Liver (tissue), 9 donors: ENCODE results near the gene FOXC2. TPM values are rescaled to one million over a fixed set of nuclear protein-coding genes. Genes with fewer than 3 reads are reported as not detected.

Experiments used
- DNase-seq: peaks from one replicate; pipeline ENCODE4 v3.0.0-alpha.2; 2017; ENCODE audit warnings: low spot score
- H3K27ac ChIP-seq, 2 donors: one replicate each; pipeline ENCODE4 v1.7.0; 2013; ENCODE audit warnings: inconsistent platforms in 2 of 2, low read length in 2 of 2, control low read depth in 1 of 2, low read depth in 1 of 2, mild to moderate bottlenecking in 1 of 2
- H3K27me3 ChIP-seq, 4 donors: one replicate each; pipeline versions ENCODE4 v1.6.1 to v1.7.0; 2013; ENCODE audit warnings: low read length in 3 of 4, inconsistent platforms in 1 of 4, mild to moderate bottlenecking in 1 of 4, moderate library complexity in 1 of 4; ENCODE audit not compliant: control insufficient read depth in 4 of 4, insufficient read depth in 4 of 4
- H3K36me3 ChIP-seq, 4 donors: one replicate each; pipeline versions ENCODE4 v1.6.1 to v1.7.0; 2013; ENCODE audit warnings: low read length in 3 of 4, mild to moderate bottlenecking in 3 of 4, low read depth in 1 of 4, moderate library complexity in 1 of 4; ENCODE audit not compliant: control insufficient read depth in 4 of 4, insufficient read depth in 3 of 4
- H3K4me1 ChIP-seq, 4 donors: one replicate each; pipeline versions ENCODE4 v1.6.1 to v1.7.0; 2013; ENCODE audit warnings: low read length in 3 of 4, mild to moderate bottlenecking in 3 of 4, moderate library complexity in 1 of 4; ENCODE audit not compliant: control insufficient read depth in 4 of 4, insufficient read depth in 4 of 4
- H3K4me3 ChIP-seq, 3 donors: one replicate each; pipeline versions ENCODE4 v1.6.1 to v1.7.0; 2013; ENCODE audit warnings: low read length in 3 of 3, control low read depth in 1 of 3, low read depth in 1 of 3, mild to moderate bottlenecking in 1 of 3
- H3K9ac ChIP-seq, 2 donors: one replicate each; pipeline ENCODE4 v1.7.0; 2013; ENCODE audit warnings: low read length in 2 of 2, mild to moderate bottlenecking in 2 of 2, moderate library complexity in 2 of 2, control low read depth in 1 of 2, low read depth in 1 of 2
- H3K9me3 ChIP-seq, 4 donors: one replicate each; pipeline versions ENCODE4 v1.6.1 to v1.7.0; 2013; ENCODE audit warnings: low read length in 3 of 4; ENCODE audit not compliant: control insufficient read depth in 4 of 4
- CTCF ChIP-seq: fragments of 150-350 bp; IDR thresholded peaks from 2 replicates; pipeline ENCODE4 v1.5.1; 2017; ENCODE audit warnings: improper control_type of control experiment, low read depth, low read length; ENCODE audit not compliant: missing input control
- EGR1 ChIP-seq, 2 donors: IDR thresholded peaks; 2 replicates each; pipeline ENCODE4 v1.6.1; 2016 to 2018; ENCODE audit warnings: antibody characterized with exemption in 2 of 2, low read depth in 2 of 2
- FOXA1 ChIP-seq: IDR thresholded peaks from 2 replicates; pipeline ENCODE4 v1.6.1; 2016; ENCODE audit warnings: antibody characterized with exemption
- FOXA2 ChIP-seq: IDR thresholded peaks from 2 replicates; pipeline ENCODE4 v1.6.1; 2016; ENCODE audit warnings: antibody characterized with exemption
- GABPA ChIP-seq, 2 donors: IDR thresholded peaks in 1 of 2; conservative IDR thresholded peaks in 1 of 2; 2 replicates each; pipeline ENCODE4 v1.6.1; 2016; ENCODE audit warnings: antibody characterized with exemption in 2 of 2, mild to moderate bottlenecking in 1 of 2, moderate library complexity in 1 of 2
- HNF4A ChIP-seq, 2 donors: conservative IDR thresholded peaks; 2 replicates each; pipeline ENCODE4 v1.6.1; 2016; ENCODE audit warnings: antibody characterized with exemption in 2 of 2, mild to moderate bottlenecking in 2 of 2
- HNF4G ChIP-seq: IDR thresholded peaks from 2 replicates; pipeline ENCODE4 v1.6.1; 2016; ENCODE audit warnings: antibody characterized with exemption
- JUND ChIP-seq, 2 donors: IDR thresholded peaks; 2 replicates each; pipeline ENCODE4 v1.6.1; 2016; ENCODE audit warnings: antibody characterized with exemption in 2 of 2
- NR2F2 ChIP-seq: IDR thresholded peaks from 2 replicates; pipeline ENCODE4 v1.6.1; 2016; ENCODE audit warnings: antibody characterized with exemption
- RAD21 ChIP-seq, 2 donors: IDR thresholded peaks; 2 replicates each; pipeline ENCODE4 v1.6.1; 2016; ENCODE audit warnings: antibody characterized with exemption in 2 of 2, mild to moderate bottlenecking in 2 of 2
- REST ChIP-seq: IDR thresholded peaks from 2 replicates; pipeline ENCODE4 v1.6.1; 2016; ENCODE audit warnings: antibody characterized with exemption, mild to moderate bottlenecking
- RXRA ChIP-seq, 2 donors: IDR thresholded peaks; 2 replicates each; pipeline ENCODE4 v1.6.1; 2017 to 2018; ENCODE audit warnings: antibody characterized with exemption in 2 of 2, mild to moderate bottlenecking in 1 of 2
- SP1 ChIP-seq: IDR thresholded peaks from 2 replicates; pipeline ENCODE4 v1.6.1; 2018; ENCODE audit warnings: antibody characterized with exemption, mild to moderate bottlenecking
- TAF1 ChIP-seq: conservative IDR thresholded peaks from 2 replicates; pipeline ENCODE4 v1.6.1; 2016; ENCODE audit warnings: antibody characterized with exemption, mild to moderate bottlenecking
- YY1 ChIP-seq: IDR thresholded peaks from 2 replicates; pipeline ENCODE4 v1.6.1; 2016; ENCODE audit warnings: antibody characterized with exemption, mild to moderate bottlenecking
- WGBS: extraction: QIAGEN DNeasy Blood & Tissue Kit; methylation state at CpG from one replicate; pipeline ENCODE4 v1.1.7; 2013; 5-methylcytosine and 5-hydroxymethylcytosine counted together
- polyA plus RNA-seq, 2 donors: library from polyadenylated mRNA; stranded (reverse) in 1 of 2; unstranded in 1 of 2; fragments of 200-250 nt in 1 of 2; fragments of >200 nt in 1 of 2; fragmentation: Nextera tagmentation in 1 of 2; extraction: Ambion mirVana in 1 of 2; gene quantifications; one replicate each; pipeline versions ENCODE4 v1.2.1 to v1.2.3, GENCODE V29; 2013 to 2015
- total RNA-seq, 2 donors: library from RNA; depleted of rRNA; stranded (reverse); fragments of >200 nt; gene quantifications; one replicate each; pipeline ENCODE4 v1.2.3, GENCODE V29; 2014
- TF ChIP-seq, protein P1 (sequence below): IDR thresholded peaks from 2 replicates; pipeline ENCODE4 v1.6.1; 2016; ENCODE audit warnings: antibody characterized with exemption
- TF ChIP-seq, protein P2 (sequence below): IDR thresholded peaks from 2 replicates; pipeline ENCODE4 v1.6.1; 2016; ENCODE audit warnings: antibody characterized with exemption
- TF ChIP-seq, protein P3 (sequence below): IDR thresholded peaks from 2 replicates; pipeline ENCODE4 v1.6.1; 2016; ENCODE audit warnings: antibody characterized with exemption
- donor health status: healthy.
- donor health status: healthy.
- donor health status: healthy.
- donor health status: healthy.
- donor health status: healthy.

The FOXC2 gene
- total and polyA plus RNA-seq, 4 donors, result 0.03 to 0.09 (median 0.08) TPM; not detected in 1

- TF ChIP-seq, protein P1, sequence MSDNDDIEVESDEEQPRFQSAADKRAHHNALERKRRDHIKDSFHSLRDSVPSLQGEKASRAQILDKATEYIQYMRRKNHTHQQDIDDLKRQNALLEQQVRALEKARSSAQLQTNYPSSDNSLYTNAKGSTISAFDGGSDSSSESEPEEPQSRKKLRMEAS, result no peak
These were observed 24.6 kb downstream of the FOXC2 start (continued) for GRCh38 chr16:86591270-86591669.

GRCh38 chr16:86593913-86594620 lies 27.4 kb downstream of the FOXC2 start:
- Histone ChIP-seq H3K4me3 (no peak overlapping the region), H3K27ac (no peak overlapping the region), H3K9me3 (no peaks in the 10 kb centered on the region), H3K9ac (no peak overlapping the region), H3K4me1 (no peaks in the 10 kb centered on the region), H3K27me3 (peaks cover 0 to 19% (median 0%) of the 10 kb centered on the region in 4 donors), H3K36me3 (no peaks in the 10 kb centered on the region)
- TF ChIP-seq SP1 (no peak), RXRA (IDR thresholded peaks at IDR 0.05) (no peak), HNF4A (conservative IDR thresholded peaks at IDR 0.05) (no peak), JUND (IDR thresholded peaks at IDR 0.05) (no peak), FOXA1 (no peak), TAF1 (no peak)
- TF ChIP-seq, protein P2, sequence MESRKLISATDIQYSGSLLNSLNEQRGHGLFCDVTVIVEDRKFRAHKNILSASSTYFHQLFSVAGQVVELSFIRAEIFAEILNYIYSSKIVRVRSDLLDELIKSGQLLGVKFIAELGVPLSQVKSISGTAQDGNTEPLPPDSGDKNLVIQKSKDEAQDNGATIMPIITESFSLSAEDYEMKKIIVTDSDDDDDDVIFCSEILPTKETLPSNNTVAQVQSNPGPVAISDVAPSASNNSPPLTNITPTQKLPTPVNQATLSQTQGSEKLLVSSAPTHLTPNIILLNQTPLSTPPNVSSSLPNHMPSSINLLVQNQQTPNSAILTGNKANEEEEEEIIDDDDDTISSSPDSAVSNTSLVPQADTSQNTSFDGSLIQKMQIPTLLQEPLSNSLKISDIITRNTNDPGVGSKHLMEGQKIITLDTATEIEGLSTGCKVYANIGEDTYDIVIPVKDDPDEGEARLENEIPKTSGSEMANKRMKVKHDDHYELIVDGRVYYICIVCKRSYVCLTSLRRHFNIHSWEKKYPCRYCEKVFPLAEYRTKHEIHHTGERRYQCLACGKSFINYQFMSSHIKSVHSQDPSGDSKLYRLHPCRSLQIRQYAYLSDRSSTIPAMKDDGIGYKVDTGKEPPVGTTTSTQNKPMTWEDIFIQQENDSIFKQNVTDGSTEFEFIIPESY, result no peak
- TF ChIP-seq, protein P3, sequence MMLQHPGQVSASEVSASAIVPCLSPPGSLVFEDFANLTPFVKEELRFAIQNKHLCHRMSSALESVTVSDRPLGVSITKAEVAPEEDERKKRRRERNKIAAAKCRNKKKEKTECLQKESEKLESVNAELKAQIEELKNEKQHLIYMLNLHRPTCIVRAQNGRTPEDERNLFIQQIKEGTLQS, result no peak
- 49% methylated on average over 13 of the region's 13 CpGs for WGBS
- DNase-seq, result no peak

- Histone ChIP-seq H3K9me3 (no peaks in the 10 kb centered on the region), H3K27ac (no peak overlapping the region), H3K36me3 (no peaks in the 10 kb centered on the region), H3K27me3 (peaks cover 0 to 19% (median 0%) of the 10 kb centered on the region in 4 donors), H3K9ac (no peak overlapping the region), H3K4me3 (no peak overlapping the region), H3K4me1 (no peaks in the 10 kb centered on the region)
- DNase-seq, result no peak
- 66% methylated on average over 8 of the region's 8 CpGs for WGBS
- TF ChIP-seq GABPA (IDR thresholded peaks at IDR 0.05 in 1 of 2, conservative IDR thresholded peaks at IDR 0.05 in 1 of 2), result no peak
- TF ChIP-seq REST, result no peak
- TF ChIP-seq CTCF, result no peak
- TF ChIP-seq RAD21 (IDR thresholded peaks at IDR 0.05), result no peak
- no peak for TF ChIP-seq EGR1 (IDR thresholded peaks at IDR 0.05; ENCODE audit: low read depth in 2 of 2)
- no peak for TF ChIP-seq YY1
- TF ChIP-seq SP1, result no peak
- no peak for TF ChIP-seq TAF1
- TF ChIP-seq FOXA2, result no peak
- TF ChIP-seq, protein P2, result no peak
- no peak for TF ChIP-seq RXRA (IDR thresholded peaks at IDR 0.05)
- TF ChIP-seq FOXA1, result no peak
- TF ChIP-seq HNF4G, result no peak
- no peak for TF ChIP-seq JUND (IDR thresholded peaks at IDR 0.05)
- TF ChIP-seq, protein P1, result no peak
- TF ChIP-seq NR2F2, result no peak
- TF ChIP-seq HNF4A (conservative IDR thresholded peaks at IDR 0.05), result no peak
- TF ChIP-seq, protein P3, result no peak
These were observed 28.1 kb downstream of the FOXC2 start for GRCh38 chr16:86594721-86595120.
